ENCODE measurements around the gene ST8SIA5.

The ST8SIA5 gene

DNA sequence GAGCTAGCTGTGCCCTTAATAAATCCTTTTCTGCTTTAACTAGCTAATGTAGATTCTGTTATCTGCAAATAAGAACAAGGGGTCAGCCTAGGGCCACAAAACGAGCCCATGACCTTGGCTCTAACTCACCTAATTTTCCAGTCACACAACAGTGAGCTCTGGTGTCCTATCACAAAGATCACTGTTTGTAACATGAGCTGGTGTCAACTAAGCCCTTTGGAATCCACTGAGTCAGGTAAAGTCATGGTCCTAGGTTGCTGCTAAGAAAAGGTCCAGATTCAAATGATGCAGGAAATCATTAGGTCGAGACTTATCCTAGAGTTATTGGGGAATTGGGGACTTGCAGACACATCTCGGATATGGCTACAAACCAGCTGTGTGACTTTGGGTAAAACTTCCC, 49.9 kb downstream of the ST8SIA5 start:
- no peak for DNase-seq (ENCODE audit: low spot score)

DNA sequence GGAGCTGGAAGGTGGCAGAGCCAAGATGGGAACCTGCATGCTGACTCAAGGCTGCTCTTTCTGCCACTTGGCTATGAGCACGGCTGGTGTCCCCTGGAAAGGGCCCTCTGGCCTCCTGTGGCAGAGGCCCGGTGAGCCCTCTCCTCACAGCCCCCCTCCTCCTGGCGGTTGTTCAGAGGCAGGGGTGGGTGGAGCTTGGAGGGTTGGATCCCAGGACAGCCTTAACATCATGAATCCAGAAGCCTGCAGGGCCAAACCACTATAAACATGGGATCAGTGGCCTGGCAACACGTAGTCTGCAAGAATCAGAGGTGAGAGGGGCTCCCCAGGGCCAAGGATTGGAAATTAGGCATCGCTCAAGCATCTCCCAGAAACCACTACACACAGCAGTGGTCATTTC, 51.3 kb downstream of the ST8SIA5 start:
- DNase-seq (ENCODE audit: low spot score): no peak

DNA sequence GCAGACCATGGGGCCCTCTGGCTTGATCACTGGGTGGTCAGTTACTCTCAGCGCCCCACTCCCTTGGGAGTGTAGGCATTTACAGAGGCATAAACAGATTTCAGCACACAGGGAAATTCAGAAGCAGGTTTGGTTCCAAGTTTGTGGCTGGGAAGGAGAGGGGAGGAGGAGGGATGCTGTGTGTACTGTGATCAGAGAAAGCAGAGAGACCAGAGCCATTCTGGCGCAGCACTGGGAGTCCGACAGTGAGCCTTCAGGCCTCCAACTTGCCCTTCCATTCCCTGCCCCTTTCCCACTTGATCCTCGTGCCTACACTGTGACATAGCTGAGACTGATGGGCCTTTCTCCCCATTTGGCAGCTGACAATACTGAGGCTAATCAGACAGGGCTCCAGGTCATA, 52.0 kb downstream of the ST8SIA5 start:
- DNase-seq (ENCODE audit: low spot score): no peak

DNA sequence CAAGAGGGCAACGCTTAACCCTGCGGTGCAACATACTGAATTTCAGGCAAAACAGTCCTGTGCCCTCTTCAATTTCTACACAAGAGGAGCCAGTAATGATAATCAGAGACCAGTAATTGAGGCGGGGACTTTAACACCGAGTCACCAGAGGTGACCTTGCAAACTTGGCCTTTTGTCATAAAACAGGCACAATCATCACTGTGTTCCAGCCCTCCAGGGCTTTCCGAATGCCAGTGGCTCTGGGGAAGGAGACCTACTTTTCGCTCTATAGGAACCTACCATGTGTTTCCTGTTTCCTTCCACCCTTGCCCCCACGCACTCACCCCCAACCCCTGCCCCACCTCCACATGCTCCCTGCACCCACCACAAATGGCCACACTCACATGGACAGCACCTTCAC, 52.7 kb downstream of the ST8SIA5 start:
- DNase-seq (ENCODE audit: low spot score): no peak

DNA sequence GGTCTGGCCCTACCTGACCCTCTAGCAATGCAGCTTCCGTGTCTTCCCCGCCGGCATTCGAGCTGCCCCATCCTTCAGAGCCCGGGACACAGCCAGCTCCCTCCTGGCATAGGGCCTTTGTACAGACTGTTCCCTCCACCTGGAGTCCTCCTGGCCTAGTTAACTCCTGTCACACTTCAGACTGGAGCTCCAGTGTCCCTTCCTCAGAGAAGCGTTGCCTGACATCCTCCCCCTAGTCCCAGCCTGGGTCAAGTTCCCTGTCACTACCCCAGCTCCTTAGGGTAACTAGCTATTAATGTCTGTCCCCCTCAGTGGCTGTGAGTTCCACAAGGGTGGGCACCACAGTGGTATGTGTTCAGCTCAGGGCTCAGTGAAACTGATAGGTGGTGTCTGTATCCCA, 54.4 kb downstream of the ST8SIA5 start:
- no peak for DNase-seq (ENCODE audit: low spot score)

DNA sequence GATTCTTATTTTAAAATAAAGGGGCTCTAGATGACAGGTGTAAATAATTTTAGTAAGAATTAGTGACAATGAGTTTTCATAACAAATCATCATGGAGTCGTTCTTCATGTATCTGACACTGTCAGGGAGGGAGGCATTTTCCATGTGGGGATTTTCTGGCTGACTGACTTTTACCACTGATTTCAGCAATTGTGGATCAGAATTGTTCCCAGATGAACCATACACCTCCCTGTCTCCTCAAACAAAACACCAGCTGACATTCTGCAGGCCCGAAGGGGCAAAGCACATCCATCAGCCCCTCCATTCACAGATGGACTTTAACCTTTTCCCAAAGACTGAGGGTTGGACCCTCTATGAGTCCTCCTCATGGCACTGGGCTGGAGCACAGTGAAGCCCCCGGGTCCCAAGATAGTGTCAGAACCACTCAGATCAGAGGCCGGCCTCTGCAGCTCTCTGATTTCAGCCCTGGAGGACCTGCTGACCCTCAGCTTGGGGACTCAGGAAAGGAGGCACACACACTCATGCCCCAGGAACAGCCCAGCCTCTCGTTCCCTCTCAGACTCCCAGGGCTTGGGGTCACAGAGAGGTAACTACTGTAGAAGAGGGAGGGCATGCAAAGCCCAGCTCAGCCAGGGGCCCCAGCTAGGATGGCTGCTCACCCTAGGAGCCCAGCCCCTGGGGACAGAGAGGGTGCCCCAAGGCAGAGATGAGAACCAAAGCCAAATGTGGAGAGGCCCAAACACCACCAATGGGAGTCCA, 56.6 kb downstream of the ST8SIA5 start:
- DNase-seq (ENCODE audit: low spot score): no peak

DNA sequence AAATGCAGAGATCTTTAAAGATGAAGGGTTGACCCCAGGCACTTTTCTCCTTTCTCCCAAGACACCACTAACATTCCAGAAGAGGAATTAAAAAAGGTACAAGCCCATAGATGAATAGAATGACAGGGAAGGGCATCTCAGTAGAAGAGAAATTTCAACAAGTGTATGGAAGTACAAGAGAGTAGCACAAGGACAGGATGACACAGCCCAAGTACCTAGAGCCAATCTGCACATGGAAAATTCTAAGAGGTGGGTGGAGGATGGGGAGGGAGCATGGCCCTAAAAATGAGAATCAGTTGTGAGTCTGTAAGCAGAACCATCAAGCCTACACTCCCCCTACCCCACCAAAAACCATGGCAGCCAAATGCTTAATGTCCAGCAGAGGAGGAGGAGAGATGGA, 60.2 kb downstream of the ST8SIA5 start:
- no peak for DNase-seq (ENCODE audit: low spot score)

DNA sequence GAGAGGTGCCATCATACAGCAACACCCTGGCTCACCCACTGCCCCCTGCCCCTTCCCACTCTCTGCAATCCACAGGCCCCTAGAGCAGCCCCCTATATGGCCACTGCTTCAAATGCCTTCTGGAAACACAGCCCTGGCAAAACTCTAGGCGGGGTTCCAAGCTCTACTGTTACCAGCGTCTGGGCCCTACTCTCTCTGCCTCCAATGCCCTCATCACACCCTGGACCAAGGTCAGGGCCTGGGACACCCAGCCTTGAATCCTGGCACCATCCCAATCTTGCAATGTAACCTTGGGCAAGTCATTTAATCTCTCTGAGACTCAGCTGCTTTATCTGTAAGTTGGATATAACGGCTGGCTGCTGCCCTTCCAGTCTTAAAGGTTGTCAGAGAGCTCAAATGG, 60.6 kb downstream of the ST8SIA5 start:
- no peak for DNase-seq (ENCODE audit: low spot score)

DNA sequence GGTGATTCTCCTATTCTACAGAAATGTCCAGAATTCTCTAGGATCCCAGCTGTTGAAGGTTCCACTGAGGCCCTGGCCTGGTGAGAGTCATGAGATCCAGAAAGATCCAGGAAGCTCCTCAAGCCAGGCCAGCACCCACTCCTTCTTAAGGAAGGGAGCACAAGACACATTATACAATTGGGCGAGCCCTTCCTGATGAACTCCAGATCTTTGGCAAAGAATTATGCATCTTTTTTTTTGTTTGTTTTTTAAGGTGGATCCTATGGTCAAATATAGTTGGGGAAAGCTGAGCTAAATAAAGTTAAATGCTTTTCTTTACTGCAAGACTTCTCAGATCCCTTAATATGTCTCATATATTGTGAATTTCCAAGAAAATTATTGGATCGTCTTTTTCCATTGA, 62.9 kb downstream of the ST8SIA5 start:
- DNase-seq (ENCODE audit: low spot score): no peak

DNA sequence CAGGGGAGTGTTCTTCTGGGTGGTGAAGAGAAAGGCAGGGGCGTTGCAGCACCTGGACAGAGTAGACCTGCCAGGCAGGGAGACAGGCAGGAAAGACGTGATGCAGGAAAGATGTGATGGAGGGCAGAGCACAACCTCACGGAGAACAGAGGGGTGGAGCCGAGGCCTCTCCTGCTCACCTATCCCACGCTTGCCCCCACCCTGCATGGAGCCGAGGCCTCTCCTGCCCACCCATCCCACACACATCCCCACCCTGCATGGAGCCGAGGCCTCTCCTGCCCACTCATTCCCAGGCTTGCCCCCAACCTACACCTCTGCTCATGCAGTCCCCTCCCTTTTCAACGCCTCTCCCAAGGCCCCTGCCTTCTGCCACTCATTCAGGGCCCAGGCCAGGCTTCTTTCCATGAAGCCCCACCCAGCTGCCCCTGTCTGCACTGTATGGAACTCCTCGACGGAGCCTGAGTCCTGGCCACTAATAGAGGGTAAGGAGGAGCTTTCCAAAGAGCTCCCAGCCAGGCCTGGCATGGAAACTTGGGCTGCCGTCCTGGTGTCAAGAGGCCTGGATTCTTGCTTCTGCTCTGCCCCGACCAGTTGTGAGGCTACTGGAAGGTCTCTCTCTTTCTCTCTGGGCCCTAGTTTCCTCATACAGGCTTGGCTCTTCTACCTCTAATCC, 67.9 kb downstream of the ST8SIA5 start:
- no peak for DNase-seq (ENCODE audit: low spot score)

DNA sequence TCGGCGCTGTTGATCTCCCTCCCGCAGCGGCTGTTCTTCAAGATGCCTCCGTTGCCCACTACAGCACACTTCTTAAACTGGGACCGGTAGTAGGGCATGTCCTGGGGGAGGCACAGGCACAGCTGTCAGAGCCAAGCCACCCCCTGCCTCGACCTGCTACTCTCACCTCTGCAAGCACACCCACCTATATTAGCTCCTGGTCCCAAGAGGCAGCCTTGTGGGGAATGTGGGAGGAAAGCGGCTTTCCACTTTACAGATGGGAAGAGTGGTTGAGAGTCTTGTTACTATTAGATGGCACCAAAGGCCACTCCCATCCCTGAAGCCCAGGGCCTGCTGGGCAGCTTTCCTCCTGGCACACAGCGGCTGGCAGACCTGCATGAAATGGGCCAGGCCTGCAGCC, 70.7 kb downstream of the ST8SIA5 start:
- no peak for DNase-seq (ENCODE audit: low spot score)

DNA sequence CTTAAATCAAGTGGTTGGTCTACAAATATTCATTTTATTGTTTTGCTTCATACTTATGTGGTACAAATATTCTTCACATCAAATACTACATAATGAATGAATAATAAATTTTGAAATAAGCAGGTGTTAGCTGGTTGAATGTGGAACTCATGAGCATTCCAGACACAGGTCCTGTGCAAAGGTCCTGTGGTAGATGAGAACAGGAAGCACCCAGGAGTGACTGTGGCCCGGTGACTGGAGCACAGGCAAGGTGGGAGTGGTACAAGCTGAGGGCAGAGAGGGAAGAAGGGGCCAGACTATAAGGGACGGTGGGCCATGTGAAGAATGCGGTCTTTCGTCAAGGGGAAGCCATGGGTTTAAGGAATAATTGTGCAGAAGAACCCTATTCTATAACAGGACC, 73.6 kb downstream of the ST8SIA5 start:
- no peak for DNase-seq (ENCODE audit: low spot score)

DNA sequence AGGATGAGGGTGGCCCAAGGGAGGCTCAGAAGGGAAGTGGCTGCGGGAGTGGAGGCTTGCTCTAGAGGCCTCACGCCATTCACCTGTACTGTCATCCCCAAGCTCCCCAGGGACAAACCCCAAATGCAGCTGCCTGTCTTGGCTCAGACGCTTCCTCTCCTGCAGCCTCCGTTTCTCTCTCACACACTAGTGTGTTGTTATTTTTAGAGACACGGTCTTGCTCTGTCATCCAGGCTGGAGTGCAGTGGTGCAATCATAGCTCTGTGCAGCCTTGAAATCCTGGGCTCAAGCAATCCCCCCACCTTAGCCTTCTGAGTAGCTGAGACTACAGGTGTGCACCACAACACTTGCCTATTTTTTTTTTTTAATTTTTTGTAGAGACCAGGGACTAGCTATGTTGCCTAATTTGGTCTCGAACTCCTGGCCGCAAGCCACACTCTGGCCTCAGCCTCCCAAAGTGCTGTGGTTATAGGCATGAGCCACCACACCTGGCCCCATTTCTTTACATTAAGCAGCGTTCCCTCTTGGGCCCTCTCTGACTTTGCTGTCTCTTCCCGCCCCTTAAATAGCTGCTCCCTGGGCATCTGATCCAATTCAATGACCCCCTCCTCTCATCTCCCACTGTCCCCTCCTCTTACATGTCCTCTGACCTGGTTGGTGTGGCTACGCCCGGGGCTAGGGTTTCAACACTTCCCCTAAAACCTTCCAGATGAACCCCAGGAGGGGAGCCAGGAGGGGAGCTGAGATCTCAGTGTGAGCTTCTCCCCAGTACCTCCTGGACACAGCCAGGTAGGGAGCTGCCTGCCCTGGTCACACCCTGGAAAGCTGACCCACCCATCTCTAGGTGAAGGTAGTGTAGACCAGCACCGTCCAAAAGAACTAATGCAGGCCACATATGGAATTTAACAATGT, 75.8 kb downstream of the ST8SIA5 start:
- no peak for DNase-seq (ENCODE audit: low spot score)

DNA sequence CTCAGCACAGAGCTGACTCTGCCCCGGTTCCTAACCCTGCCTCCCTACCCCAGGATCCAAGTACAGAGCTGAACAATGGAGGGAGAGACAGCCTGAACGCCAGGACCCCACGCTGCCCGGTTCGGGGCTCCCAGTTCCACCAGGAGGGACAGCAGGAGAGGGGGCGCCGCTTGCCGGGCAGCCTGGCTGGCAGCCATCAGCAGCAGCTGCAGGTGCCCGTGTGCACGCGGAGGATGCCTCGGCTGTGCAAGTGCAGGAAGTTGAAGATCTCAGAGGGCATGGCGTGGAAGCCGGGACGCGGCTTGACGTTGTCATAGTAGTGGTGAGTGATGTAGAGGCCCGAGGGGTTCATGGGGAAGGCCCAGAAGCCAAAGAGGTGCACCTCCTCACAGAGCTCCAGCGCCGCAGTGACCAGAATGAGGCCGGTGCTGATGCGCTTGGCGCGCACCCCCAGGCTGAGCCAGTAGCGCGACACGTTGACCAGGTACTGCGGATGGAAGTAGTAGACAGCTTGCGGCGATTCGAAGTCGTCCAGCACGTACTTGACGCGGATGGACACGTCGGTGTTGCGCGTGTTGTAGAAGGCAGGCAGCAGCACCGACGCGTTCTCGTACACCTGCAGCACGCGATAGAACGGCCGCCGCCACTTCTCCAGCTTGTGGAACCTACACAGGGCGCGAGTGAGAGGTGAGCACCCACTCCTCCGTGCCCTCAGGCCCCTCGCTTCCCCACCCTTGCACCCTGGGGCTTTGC, 76.8 kb downstream of the ST8SIA5 start:
- no peak for DNase-seq (ENCODE audit: low spot score)

DNA sequence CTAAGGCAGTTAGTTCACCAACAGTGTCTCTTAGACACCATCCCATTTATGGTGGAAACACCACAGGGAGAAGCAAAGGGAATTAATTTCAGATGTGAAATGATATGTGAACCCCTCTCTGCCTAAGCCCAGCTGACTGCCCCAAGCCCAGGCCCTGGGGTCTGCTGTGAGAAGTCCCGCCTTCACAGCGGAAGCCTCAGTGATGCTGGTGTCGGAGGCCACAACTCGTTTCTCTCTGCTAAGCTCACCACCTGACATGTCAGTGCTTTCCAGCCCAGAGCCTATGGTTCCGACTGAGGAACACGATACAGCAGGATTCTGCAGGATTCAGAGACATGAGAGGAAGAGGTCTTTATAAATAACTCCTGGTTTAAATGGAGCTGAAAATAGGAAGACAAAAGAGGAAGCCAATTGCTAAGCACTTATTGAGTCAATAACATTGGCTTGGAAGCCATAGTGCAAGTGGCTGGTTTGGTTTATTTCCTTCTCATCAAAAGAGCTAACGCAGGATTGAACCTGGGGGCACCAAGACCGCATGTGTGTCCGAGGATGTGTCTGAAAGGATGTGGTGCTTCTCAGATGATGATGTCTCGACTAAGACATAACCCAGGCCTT, 78.0 kb downstream of the ST8SIA5 start:
- no peak for DNase-seq (ENCODE audit: low spot score)

DNA sequence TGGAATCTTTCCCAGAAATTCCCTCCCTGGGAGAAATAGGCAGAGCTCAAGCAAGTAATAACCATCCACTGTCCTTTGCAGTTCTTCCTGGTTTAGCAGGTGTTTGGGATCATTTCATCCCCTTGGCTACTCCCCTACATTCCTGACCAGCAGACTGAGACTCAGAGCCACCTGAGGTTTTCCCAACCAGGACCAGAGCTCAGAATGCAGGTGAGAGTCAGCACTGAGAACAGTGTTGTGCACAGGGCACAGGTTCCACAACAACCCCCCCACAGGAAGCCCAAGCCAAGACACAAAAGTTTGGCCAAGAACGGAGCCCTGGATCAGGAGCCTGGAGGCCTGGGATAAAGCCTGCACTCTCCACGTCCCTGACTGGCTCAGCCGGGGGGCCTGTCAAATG, 78.8 kb downstream of the ST8SIA5 start:
- DNase-seq (ENCODE audit: low spot score): no peak

DNA sequence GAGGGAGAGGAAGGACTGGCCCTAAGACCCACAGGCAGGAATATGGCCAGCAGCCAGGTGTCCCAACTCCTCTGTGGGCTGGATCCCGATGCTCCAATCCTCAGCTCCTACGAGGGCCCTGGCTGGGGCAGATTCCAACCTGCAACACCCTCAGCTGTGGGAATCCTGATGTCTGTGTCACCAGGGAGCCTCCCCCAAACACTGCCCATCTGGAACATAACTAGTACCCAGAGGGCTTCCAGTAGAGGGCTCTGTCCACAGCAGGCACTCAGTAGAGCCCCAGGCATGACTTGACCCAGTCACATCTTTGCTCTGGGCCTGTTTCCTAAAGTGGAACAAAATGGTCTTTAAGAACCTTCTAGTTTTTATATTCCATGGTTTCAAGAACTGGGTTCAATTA, 79.2 kb downstream of the ST8SIA5 start:
- no peak for DNase-seq (ENCODE audit: low spot score)

DNA sequence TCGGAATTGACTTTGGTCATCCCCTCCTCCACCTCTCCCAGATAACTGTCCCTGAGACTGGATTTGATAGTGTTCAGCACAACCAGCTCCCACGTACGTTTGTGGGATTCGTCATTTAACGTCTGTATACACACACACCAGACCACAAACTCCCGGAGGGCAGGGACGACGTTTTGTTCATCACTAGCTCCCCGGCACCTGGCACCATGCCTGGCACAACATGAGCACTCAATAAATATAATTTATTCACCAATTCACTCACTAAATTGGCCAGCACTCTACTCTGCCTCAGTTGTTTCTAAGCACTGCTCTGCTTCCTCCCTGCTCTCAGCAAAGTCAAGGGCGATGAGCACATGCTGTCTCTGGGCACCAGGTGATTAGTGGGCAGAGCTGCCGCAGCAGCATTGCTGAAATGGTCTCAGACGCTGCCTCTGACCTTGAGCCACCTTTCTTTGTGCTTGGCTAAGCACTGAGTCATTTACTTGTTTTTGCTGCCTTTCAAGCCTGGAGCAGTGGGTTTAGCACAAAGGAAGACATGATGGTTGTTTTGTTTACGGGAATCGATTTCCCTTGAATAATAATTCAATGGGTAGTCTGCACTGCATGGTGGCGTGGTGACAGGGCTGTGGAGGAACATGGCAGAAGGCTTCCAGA, 80.5 kb downstream of the ST8SIA5 start:
- DNase-seq (ENCODE audit: low spot score): no peak

DNA sequence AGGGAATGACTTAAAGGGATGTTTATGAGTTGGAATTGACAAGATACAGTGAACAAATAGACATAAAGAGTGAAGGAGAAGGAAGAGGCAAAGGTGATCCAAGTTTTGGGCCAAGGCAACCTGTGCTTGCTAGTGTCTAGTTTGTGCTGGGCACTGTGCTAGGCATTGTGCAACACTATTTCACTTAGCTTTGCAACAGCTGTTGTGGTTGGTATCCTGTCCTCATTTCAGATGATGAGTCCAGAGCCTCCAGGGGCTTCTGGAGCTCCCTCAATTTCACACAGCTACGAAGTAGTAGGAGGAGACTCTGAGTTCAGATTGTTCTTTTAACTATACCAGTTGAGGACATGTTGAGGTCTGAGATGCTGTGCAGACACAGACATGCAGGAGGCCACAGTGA, 81.7 kb downstream of the ST8SIA5 start:
- no peak for DNase-seq (ENCODE audit: low spot score)

DNA sequence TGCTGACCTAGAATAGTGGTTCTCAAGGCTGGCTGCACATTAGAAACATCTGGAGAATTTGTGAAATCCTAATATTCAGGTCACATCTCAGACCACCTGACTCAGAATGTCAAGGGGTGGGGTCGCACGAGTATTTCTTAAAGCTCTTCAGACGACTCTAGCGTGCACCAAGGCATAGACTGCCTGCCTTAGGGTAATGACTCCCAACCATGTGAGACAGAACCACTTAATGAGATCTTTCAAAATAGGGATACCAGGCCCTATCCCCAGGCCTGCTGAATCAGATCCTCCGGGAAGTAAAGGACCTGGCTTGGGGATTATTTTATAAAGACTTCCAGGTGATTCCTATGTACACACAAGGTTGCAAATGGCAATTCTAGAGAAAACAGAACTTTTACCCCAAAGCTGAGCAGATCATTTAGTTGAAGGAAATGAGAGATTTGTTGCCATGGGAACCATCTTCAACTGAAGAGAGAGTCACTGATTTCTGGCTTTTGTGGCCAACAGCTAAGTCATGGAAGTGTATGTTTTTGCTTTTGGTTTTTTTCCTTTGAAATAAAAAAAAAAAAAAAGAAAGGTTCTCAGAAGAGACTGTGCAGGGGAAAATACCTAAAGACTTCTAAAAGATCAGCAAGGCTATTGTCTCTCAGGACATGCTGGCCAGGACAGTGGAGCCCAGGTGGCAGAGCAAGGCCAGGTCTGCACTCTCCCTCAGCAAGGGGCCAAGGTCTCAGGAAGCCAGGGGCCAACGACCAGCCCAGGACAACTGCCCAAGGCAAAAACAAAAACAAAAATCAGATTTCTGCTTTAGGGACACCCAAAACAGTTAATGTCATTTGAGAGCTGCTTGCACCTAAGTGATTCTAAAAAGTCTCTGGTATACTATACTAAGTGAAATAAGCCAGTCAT, 84.5 kb downstream of the ST8SIA5 start:
- DNase-seq (ENCODE audit: low spot score): no peak
